GM08714 (cell line): ENCODE measurements around the gene OR2D3.
"Not testable (repeated sequence)": the region's sequence is repeated elsewhere in the genome, so short reads cannot be mapped to it uniquely, and the experiment has no call there.

ENCODE experiments used
- H3K4me3 ChIP-seq: fragments of 200-500 bp; sonication (Bioruptor generic); 2 replicates; pipeline ENCODE4 v1.5.1; 2014; ENCODE audit warnings: mild to moderate bottlenecking, low read length, inconsistent platforms
- ZNF274 ChIP-seq: IDR thresholded peaks from 2 replicates; pipeline ENCODE4 v1.6.1; 2012; ENCODE audit warnings: mild to moderate bottlenecking, low read depth, low read length

The OR2D3 gene, protein sequence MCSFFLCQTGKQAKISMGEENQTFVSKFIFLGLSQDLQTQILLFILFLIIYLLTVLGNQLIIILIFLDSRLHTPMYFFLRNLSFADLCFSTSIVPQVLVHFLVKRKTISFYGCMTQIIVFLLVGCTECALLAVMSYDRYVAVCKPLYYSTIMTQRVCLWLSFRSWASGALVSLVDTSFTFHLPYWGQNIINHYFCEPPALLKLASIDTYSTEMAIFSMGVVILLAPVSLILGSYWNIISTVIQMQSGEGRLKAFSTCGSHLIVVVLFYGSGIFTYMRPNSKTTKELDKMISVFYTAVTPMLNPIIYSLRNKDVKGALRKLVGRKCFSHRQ

DNA sequence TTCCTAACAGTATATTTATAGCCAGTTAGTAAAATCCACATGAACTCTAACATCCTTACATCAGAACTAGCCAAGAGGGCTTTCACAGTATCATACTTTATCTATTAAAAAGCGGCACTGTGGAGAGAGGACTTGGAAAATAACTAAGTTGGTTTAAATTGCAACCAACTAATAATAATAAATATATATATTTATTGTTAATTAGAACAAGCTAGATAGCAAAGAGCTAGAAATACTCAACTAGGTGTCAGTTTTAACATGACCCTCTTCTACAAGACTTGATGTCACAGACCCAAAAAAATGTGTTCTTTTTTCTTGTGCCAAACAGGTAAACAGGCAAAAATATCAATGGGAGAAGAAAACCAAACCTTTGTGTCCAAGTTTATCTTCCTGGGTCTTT lies at the start of gene OR2D3:
Gene OR2D3 (plus strand): TSS at position 301 of the 400 bp plus-strand sequence. CDS start 0 bp downstream, at position 301.
- no peak for TF ChIP-seq ZNF274
- no peak within 1 kb of the TSS for H3K4me3 ChIP-seq

DNA sequence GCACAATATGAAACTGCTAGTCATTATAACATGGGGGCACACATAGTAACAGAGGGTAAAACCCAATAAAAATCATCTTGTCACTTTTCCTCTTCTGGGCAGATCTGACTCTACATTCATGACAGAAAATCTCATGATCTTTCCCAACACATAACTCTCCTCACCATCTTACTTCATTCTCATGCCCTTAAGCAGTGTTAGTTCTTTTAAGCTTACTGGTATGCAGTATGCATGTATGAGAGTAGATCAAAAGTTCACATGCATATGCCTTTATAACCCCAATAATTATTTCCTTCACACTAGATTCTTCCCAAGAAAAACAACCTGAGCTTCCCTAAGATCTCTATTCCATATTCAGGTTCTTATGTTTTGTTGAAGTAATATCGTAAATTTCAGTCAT lies 49.5 kb upstream of the OR2D3 start:
- no peak for TF ChIP-seq ZNF274
- no peak overlapping the region for H3K4me3 ChIP-seq

DNA sequence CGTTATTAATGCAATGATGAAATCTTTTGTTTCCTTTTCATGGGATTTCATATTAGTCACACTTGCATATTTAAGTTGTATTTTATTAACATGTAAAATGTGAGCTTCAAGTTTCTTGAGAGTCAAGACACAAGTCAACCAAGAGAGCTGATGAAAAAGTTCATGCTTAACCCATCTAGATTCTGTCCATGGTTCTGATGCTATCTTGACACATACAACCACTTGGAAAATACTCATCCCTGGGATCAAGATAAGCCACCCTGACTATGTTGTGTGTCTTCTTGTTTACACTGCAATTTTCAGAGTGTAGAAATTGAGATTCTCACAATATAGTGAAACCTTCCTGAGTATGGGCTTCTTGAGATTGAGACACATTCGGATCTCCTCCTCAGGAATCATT lies 45.0 kb upstream of the OR2D3 start:
- TF ChIP-seq ZNF274 = no peak

DNA sequence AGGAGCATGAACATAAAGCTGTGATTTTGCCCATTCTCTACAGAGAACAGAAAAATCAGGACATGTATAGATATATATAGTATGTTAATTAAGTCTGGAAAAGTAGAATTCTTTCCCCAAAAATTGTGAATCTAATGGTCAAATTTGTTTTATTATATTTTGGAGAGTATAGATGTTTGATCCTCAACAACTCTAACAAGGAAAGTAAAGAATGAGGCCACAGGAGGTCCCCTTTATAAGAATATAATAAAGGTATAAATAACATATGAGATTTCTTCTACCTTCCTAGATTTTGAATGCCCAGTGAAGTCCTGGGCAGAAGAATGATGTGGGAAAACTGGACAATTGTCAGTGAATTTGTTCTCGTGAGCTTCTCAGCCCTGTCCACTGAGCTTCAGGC lies 44.5 kb upstream of the OR2D3 start, which contains the start of gene OR10A4:
Gene OR10A4 (plus strand): TSS at position 301 of the 400 bp plus-strand sequence. CDS start 23 bp downstream, at position 324.
- TF ChIP-seq ZNF274 = no peak
- no peak within 1 kb of the TSS for H3K4me3 ChIP-seq

More for the DNA sequence above, 45.0 kb upstream of the OR2D3 start:
- no peak overlapping the region for H3K4me3 ChIP-seq

DNA sequence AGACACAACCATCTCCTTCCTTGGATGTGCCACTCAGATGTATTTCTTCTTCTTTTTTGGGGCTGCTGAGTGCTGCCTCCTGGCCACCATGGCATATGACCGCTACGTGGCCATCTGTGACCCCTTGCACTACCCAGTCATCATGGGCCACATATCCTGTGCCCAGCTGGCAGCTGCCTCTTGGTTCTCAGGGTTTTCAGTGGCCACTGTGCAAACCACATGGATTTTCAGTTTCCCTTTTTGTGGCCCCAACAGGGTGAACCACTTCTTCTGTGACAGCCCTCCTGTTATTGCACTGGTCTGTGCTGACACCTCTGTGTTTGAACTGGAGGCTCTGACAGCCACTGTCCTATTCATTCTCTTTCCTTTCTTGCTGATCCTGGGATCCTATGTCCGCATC lies 43.9 kb upstream of the OR2D3 start:
- no peak for TF ChIP-seq ZNF274
- H3K4me3 ChIP-seq = no peak overlapping the region

DNA sequence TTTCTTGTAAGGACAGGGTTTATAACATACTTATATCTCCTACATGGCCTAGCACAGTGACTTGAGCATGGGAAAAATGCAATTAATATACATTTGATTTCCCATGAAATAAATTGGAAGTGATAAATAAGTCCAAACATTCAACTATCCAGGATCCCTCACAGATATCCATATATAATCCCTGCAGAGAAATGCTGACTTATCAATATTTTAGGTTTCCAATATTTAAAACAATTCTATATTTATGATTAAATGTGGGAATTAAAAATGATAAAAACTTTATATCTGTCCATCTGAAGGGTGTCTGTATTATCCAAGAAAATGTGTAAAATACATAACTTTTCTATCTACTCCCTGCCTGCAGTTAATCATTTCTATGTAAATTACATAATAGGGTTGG lies 38.1 kb upstream of the OR2D3 start:
- no peak overlapping the region for H3K4me3 ChIP-seq

DNA sequence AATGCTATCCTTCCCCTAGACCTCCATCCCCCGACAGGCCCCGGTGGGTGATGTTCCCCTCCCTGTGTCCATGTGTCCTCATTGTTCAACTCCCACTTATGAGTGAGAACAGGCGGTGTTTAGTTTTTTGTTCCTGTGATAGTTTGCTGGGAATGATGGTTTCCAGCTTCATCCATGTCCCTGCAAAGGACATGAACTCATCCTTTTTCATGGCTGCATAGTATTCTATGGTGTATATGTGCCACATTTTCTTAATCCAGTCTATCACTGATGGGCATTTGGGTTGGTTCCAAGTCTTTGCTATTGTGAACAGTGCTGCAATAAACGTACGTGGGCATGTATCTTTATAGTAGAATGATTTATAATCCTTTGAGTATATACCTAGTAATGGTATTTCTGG lies 33.1 kb upstream of the OR2D3 start:
- not testable (repeated sequence) for H3K4me3 ChIP-seq

More for the DNA sequence above, 38.1 kb upstream of the OR2D3 start:
- no peak for TF ChIP-seq ZNF274

DNA sequence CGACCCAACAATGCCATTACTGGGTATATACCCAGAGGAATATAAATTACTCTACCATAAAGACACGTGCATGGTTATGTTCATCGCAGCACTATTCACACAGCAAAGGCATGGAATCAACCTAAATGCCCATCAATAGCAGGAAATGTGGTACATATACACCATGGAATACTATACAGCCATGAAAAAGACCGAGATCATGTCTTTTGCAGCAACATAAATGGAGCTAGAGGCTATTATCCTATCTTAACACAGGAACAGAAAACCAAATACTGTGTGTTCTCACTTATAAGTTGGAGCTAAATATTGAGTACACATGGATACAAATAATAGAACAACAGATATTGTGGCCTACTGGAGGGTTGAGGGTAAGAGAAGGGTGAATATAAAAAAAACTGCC lies 32.0 kb upstream of the OR2D3 start:
- no peak overlapping the region for H3K4me3 ChIP-seq
- no peak for TF ChIP-seq ZNF274

DNA sequence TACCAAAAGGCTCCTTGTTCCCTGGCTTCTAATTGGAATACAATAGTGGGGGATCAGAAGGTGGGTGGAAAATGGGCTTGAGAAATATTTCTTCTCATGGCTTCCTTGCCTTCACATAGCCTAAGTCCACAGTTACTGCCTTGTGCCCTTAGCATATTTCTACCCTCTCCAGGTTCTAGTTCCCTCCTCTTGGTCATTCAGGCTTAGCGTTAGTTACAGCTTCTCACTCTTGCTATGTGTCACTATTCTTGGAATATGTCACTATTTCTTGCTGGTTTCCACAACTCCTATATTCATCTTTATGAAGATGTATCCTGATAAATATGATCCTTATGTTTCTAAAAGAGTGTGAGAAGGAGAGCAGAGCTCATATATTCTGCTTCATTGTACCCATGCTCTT lies 31.0 kb upstream of the OR2D3 start:
- TF ChIP-seq ZNF274 = no peak
- H3K4me3 ChIP-seq = no peak overlapping the region

DNA sequence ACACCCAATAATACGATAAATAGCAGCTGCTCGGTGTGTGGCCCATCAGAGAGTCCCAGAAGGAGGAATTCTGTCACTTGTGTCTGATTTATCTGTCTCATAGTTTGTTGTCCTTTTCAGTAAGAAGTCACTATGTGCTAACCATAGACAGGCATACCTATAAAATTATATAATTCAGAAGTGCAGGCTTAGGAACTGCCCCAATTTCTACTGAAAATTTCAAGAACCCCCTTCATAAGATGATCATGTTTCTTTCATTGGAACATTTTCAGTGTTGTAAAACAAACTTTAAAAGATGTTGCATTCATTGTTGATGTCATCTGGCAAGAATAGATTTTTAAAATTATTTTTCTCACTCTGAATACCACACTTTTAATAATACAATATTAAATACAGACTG lies 28.4 kb upstream of the OR2D3 start, which contains the start of gene OR2D2:
Gene OR2D2 (minus strand): TSS at position 101 of the 400 bp plus-strand sequence. CDS start 0 bp downstream, at position 101.
- no peak for TF ChIP-seq ZNF274
- no peak within 1 kb of the TSS for H3K4me3 ChIP-seq

DNA sequence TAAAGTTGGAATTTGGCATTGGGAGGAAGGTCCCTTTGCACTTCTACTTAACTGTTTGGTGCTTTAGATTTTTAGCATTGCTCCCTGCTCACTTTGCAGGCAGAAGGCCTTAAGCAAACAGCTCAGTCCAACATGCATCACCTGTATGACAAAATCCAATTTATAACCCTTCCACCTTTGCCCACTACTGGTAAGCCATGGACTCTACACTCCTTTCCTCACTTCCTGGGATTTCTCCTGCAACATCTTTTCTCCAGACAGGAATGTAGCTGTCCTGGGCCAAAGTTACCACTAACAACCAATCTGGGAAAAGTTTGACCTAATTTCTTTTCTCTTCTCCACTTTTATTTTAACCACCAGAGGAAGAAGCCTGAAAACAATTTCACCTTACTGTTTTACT lies 26.7 kb upstream of the OR2D3 start:
- no peak overlapping the region for H3K4me3 ChIP-seq
- TF ChIP-seq ZNF274 = no peak

DNA sequence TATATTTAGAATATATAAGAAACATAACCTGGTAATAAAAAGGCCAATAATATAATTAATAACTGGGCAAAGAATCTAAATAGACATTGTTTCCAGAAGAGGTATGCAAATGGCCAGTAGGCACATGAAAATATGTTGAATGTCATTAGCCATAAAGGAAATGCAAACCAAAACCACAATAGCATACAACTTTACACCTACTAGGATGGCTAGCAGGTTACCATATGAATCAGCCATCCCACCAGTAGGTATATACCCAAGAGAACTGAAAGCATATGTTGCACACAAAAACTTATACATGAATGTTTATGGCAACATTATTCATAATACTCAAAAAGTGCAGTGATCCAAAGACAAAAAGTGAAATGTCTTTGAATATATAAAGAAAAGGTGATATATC lies 25.8 kb upstream of the OR2D3 start:
- TF ChIP-seq ZNF274 = no peak
- H3K4me3 ChIP-seq = no peak overlapping the region

DNA sequence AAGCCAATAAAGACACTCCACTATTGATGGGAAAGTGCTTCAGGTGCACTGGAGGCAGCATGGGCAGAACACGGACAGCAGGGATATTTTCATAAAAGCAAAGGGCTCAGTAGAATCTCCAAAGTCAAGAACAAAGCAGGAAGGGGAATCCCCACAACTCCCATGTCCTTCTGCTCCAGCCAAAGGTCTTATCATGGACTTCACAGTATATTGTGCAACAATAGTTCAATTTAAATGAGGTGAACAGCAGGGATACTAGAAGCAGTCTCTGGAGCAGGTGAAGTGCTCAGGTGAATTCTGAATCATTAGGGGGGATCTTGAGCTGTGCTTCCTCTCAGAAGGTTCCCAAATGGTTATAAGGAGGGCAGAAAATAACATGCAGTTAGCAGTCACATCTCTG lies 21.9 kb upstream of the OR2D3 start:
- TF ChIP-seq ZNF274 = no peak
- no peak overlapping the region for H3K4me3 ChIP-seq

DNA sequence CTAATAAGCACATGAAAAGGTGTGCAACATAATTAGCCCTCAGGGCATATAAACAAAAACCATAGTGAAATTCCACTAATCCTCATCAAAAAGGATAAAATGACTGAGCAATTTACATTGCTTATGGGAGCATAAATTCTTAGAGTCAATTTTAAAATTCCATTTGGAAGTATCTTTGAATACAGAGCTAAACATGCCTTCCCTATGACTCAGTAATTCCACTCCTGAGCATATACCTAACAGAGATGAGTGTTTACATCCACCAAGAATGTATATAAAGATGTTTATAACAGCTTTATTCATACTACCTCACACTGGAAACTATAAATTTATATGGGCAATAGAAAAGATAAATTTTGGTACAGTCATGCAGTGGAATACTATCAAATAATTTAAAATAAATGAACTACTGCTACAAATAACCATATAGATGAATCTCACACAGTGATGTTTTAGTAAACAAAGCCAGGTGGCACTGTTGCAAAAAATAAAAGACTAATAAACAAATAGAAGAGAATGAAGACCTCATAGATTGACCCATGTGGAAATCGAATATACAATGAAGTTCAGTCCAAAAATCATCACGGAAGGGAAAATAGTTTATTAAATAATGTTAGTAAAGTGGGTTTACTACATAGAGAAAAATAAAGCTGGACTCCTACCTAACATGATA lies 20.3 kb upstream of the OR2D3 start:
- no peak for TF ChIP-seq ZNF274

DNA sequence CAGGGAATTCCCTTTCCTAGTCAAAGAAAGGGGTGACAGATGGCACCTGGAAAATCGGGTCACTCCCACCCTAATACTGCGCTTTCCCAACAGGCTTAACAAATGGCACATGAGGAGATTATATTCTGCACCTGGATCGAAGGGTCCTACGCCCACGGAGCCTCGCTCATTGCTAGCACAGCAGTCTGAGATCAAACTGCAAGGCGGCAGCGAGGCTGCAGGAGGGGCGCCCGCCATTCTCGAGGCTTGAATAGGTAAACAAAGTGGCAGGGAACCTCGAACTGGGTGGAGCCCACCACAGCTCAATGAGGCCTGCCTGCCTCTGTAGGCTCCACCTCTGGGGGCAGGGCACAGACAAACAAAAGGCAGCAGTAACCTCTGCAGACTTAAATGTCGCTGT lies 16.0 kb upstream of the OR2D3 start:
- H3K4me3 ChIP-seq = not testable (repeated sequence)

More for the DNA sequence above, 20.3 kb upstream of the OR2D3 start:
- no peak overlapping the region for H3K4me3 ChIP-seq

DNA sequence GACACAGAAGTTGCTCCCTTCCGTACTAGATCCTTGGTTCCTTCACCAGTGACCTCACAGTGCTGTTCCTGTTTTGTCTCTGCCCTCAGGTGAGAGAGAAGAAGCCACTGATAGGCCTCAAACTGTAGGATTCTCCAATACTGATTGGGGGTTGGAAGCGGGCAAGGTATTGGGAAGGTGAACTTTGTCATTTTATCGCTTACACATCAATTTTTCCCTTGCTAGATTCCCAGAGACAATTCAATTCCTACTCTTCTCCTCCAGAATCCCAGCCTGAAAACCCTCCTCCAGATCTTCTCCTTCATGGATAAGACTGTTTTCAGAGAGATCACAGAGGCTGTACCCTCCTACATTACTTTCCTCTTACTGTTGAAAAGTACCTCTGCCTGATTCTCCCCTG lies 9.4 kb upstream of the OR2D3 start:
- no peak for TF ChIP-seq ZNF274
- no peak overlapping the region for H3K4me3 ChIP-seq
